ENCODE results near the gene DLG3. TPM values are rescaled to one million over a fixed set of nuclear protein-coding genes. Genes with fewer than 3 reads are reported as not detected.

The DLG3 gene
- total RNA-seq, 1 experiment from 2014 or later: 26.4 TPM

GRCh38 chrX:70454441-70455365 lies 10.1 kb downstream of the DLG3 start:
- TF ChIP-seq EZH2phosphoT487 (IDR thresholded peaks at IDR 0.05; ENCODE audit: borderline replicate concordance, low read length): no peak
- TF ChIP-seq, protein P1, sequence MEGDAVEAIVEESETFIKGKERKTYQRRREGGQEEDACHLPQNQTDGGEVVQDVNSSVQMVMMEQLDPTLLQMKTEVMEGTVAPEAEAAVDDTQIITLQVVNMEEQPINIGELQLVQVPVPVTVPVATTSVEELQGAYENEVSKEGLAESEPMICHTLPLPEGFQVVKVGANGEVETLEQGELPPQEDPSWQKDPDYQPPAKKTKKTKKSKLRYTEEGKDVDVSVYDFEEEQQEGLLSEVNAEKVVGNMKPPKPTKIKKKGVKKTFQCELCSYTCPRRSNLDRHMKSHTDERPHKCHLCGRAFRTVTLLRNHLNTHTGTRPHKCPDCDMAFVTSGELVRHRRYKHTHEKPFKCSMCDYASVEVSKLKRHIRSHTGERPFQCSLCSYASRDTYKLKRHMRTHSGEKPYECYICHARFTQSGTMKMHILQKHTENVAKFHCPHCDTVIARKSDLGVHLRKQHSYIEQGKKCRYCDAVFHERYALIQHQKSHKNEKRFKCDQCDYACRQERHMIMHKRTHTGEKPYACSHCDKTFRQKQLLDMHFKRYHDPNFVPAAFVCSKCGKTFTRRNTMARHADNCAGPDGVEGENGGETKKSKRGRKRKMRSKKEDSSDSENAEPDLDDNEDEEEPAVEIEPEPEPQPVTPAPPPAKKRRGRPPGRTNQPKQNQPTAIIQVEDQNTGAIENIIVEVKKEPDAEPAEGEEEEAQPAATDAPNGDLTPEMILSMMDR (conservative IDR thresholded peaks at IDR 0.05; ENCODE audit: low read depth, low read length): peak; percentile 94
- H2AFZ ChIP-seq (ENCODE audit: low read length): peak overlapping the region; percentile 85
- H3F3A ChIP-seq (ENCODE audit: low read length, unreplicated experiment): no peaks in the 10 kb centered on the region
- peak overlapping the region; percentile 83 for H3K4me2 ChIP-seq (ENCODE audit: low read length)
- H3K9me2 ChIP-seq (replicated peaks; ENCODE audit: low read length): no peaks in the 10 kb centered on the region
- BruUV-seq (replicated peaks): TSS peak; percentile 61
- ChIA-PET POLR2A (ENCODE audit: unreplicated experiment) (no interaction called here), CTCF (interaction anchor here (0.6 kb wide), 1 partner anchor 322 kb away, joined by 4 read pairs; the partner anchor contains the start of gene IGBP1)
- peak; percentile 76 for ATAC-seq
- peaks cover 8% of the 10 kb centered on the region; the same call in 1 of the 2 replicates for H4K20me1 ChIP-seq (ENCODE audit: low read length)
- peak overlapping the region; percentile 96 for H3K9ac ChIP-seq (ENCODE audit: low read length)
- DNase-seq: peak; percentile 93
- no peaks in the 10 kb centered on the region; the same call in none of the 2 replicates for H3K36me3 ChIP-seq (ENCODE audit: low read depth, low read length)
- peak overlapping the region; percentile 98 for H3K4me3 ChIP-seq (ENCODE audit: low read length)
- no peaks in the 10 kb centered on the region for H3K9me3 ChIP-seq (ENCODE audit: low read length)
- peaks cover 52% of the 10 kb centered on the region for H3K79me2 ChIP-seq (ENCODE audit: low read length)
- H3K4me1 ChIP-seq (ENCODE audit: insufficient read depth, low read length): peaks cover 33% of the 10 kb centered on the region
- intact Hi-C loops (cut with micrococcal nuclease): loop anchor here (1.0 to 5.0 kb wide), 5 partner anchors 25 to 513 kb away; no protein-coding TSS in a partner anchor
- peak overlapping the region; percentile 89 for H3K27ac ChIP-seq (ENCODE audit: low read length)
- no peaks in the 10 kb centered on the region for H3K27me3 ChIP-seq (ENCODE audit: low read length)

GRCh38 chrX:70455366-70456202 lies 10.9 kb downstream of the DLG3 start:
- H3K9me3 ChIP-seq (ENCODE audit: low read length): no peaks in the 10 kb centered on the region
- H3K9me2 ChIP-seq (replicated peaks; ENCODE audit: low read length): no peaks in the 10 kb centered on the region
- ChIA-PET CTCF (interaction anchor here (0.6 to 1.0 kb wide), 4 partner anchors 32 to 279 kb away, joined by 3 to 4 read pairs (median 3); partner anchors contain the start of gene GDPD2), POLR2A (ENCODE audit: unreplicated experiment) (interaction anchor here (1.0 kb wide), 1 partner anchor 21 kb away, joined by 4 read pairs; no protein-coding TSS in a partner anchor)
- TF ChIP-seq, protein P1 (conservative IDR thresholded peaks at IDR 0.05; ENCODE audit: low read depth, low read length): no peak
- TF ChIP-seq EZH2phosphoT487 (IDR thresholded peaks at IDR 0.05; ENCODE audit: borderline replicate concordance, low read length) (no peak), EZH2 (IDR thresholded peaks at IDR 0.05; ENCODE audit: low read length, unreplicated experiment) (no peak)
- peaks cover 33% of the 10 kb centered on the region for H3K4me1 ChIP-seq (ENCODE audit: insufficient read depth, low read length)
- H3K4me3 ChIP-seq (ENCODE audit: low read length): peak overlapping the region; percentile 98
- peak; percentile 5 for ATAC-seq
- peak; percentile 46 for DNase-seq
- peak overlapping the region; percentile 96 for H3K9ac ChIP-seq (ENCODE audit: low read length)
- no peaks in the 10 kb centered on the region for H3F3A ChIP-seq (ENCODE audit: low read length, unreplicated experiment)
- H3K27ac ChIP-seq (ENCODE audit: low read length): peak overlapping the region; percentile 89
- H3K36me3 ChIP-seq (ENCODE audit: low read depth, low read length): no peaks in the 10 kb centered on the region; the same call in none of the 2 replicates
- H3K4me2 ChIP-seq (ENCODE audit: low read length): peak overlapping the region; percentile 83
- H3K79me2 ChIP-seq (ENCODE audit: low read length): peaks cover 57% of the 10 kb centered on the region
- peaks cover 8% of the 10 kb centered on the region; the same call in 1 of the 2 replicates for H4K20me1 ChIP-seq (ENCODE audit: low read length)
- BruUV-seq (replicated peaks): TSS peak; percentile 47
- H2AFZ ChIP-seq (ENCODE audit: low read length): peak overlapping the region; percentile 85
- H3K27me3 ChIP-seq (ENCODE audit: low read length): no peaks in the 10 kb centered on the region
- intact Hi-C loops (cut with micrococcal nuclease): no loop called here

Data from PC-3 (cell line).